ENCODE data around the gene TGFBI.

The TGFBI gene

DNA sequence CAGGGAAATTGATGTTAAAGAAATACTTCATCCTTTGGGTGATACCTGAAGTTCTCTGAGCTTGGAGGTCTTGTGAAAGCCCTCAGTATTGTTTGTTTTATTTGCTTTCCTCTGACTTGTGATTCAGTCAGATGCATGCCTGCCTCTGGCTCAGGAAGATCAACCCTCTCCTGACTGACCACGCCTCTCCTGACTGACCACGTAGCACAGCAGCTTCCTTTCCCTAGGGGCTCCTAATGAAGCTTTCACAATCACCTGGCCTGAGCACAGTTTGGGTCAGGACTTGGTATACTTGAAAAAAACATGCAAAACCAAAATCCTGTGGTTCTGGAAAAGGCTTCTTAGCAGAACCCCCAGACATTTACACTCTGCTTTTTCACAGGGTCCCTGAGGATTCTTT lies 3.8 kb downstream of the TGFBI start:
- TF ChIP-seq, protein P1, sequence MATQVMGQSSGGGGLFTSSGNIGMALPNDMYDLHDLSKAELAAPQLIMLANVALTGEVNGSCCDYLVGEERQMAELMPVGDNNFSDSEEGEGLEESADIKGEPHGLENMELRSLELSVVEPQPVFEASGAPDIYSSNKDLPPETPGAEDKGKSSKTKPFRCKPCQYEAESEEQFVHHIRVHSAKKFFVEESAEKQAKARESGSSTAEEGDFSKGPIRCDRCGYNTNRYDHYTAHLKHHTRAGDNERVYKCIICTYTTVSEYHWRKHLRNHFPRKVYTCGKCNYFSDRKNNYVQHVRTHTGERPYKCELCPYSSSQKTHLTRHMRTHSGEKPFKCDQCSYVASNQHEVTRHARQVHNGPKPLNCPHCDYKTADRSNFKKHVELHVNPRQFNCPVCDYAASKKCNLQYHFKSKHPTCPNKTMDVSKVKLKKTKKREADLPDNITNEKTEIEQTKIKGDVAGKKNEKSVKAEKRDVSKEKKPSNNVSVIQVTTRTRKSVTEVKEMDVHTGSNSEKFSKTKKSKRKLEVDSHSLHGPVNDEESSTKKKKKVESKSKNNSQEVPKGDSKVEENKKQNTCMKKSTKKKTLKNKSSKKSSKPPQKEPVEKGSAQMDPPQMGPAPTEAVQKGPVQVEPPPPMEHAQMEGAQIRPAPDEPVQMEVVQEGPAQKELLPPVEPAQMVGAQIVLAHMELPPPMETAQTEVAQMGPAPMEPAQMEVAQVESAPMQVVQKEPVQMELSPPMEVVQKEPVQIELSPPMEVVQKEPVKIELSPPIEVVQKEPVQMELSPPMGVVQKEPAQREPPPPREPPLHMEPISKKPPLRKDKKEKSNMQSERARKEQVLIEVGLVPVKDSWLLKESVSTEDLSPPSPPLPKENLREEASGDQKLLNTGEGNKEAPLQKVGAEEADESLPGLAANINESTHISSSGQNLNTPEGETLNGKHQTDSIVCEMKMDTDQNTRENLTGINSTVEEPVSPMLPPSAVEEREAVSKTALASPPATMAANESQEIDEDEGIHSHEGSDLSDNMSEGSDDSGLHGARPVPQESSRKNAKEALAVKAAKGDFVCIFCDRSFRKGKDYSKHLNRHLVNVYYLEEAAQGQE (IDR thresholded peaks at IDR 0.05; ENCODE audit: insufficient read depth in 1 of 2, low read depth in 2 of 2, low read length in 2 of 2), result no peak
- no peak for TF ChIP-seq POLR2AphosphoS5 (IDR thresholded peaks at IDR 0.05; ENCODE audit: low read depth, low read length)
- no peak for TF ChIP-seq FOXP2 (optimal IDR thresholded peaks at IDR 0.05; ENCODE audit: borderline replicate concordance, extremely low read depth, extremely low read length, insufficient read depth)
- TF ChIP-seq TAF1 (IDR thresholded peaks at IDR 0.05; ENCODE audit: borderline replicate concordance, insufficient read depth, low read length), result no peak
- no peak for TF ChIP-seq SIN3A (IDR thresholded peaks at IDR 0.05; ENCODE audit: borderline replicate concordance, insufficient read depth, low read length)

DNA sequence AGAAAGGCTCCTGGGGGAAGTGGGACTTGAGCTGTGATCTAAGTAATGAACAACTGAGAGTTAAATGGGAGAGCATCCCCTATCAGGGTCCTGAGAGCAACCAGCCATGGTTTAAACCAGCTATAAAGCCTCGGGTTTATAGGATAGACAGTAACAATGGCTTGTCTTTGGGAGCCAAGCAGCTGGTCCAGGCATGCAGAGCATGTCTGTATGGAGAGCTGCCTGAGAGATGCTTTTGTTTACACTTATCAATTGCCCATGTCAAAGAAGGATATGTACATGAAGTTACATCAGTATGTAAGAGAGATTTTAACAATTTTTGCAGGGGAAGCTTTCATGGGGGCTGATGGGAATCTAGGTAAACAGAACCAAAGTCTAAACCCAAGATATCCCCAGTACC lies 4.4 kb downstream of the TGFBI start:
- TF ChIP-seq POLR2AphosphoS5 (IDR thresholded peaks at IDR 0.05; ENCODE audit: low read depth, low read length) (no peak), TAF1 (IDR thresholded peaks at IDR 0.05; ENCODE audit: borderline replicate concordance, insufficient read depth, low read length) (no peak), FOXP2 (optimal IDR thresholded peaks at IDR 0.05; ENCODE audit: borderline replicate concordance, extremely low read depth, extremely low read length, insufficient read depth) (no peak), SIN3A (IDR thresholded peaks at IDR 0.05; ENCODE audit: borderline replicate concordance, insufficient read depth, low read length) (no peak)
- TF ChIP-seq, protein P1 (IDR thresholded peaks at IDR 0.05; ENCODE audit: insufficient read depth in 1 of 2, low read depth in 2 of 2, low read length in 2 of 2), result no peak

DNA sequence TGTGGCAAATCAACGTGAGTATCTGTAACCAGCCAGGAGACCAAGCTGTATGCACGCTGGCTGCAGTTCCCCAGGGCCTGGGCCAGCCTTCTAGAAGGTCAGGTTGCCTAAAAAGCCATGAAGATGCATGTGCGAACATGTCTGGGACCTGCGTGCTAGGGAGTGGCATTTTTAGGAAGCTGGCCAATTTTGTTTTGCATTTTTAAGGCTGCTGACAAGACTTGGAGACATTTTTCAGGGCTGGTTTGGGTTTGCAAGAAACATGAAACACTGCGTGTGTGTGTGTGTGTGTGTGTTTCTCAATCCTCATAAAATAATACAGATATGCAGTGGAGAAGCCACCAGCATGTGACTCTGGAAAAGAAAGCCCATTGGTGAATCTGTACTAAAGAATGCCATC lies 5.1 kb downstream of the TGFBI start:
- TF ChIP-seq TAF1 (IDR thresholded peaks at IDR 0.05; ENCODE audit: borderline replicate concordance, insufficient read depth, low read length) (no peak), SIN3A (IDR thresholded peaks at IDR 0.05; ENCODE audit: borderline replicate concordance, insufficient read depth, low read length) (no peak), POLR2AphosphoS5 (IDR thresholded peaks at IDR 0.05; ENCODE audit: low read depth, low read length) (no peak), FOXP2 (optimal IDR thresholded peaks at IDR 0.05; ENCODE audit: borderline replicate concordance, extremely low read depth, extremely low read length, insufficient read depth) (no peak)
- TF ChIP-seq, protein P1 (IDR thresholded peaks at IDR 0.05; ENCODE audit: insufficient read depth in 1 of 2, low read depth in 2 of 2, low read length in 2 of 2), result no peak

DNA sequence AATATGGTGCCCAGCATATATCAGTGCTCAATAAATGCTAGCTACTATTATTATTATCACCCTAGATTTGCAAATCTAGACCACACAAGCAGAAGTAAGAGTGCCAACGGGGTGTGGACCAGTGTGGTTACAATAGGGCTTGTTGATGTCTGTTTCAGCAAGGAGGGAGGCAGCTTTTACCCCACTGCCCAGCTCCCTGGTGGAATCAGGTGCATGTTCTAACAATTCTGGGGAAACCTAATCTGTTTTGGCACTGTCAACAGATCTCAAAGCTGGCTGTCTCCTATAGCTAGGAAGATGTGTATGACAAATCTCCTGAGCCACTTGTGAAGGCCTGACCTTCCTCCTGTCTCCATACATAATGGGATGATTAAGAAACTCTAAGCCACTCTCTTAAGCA lies 5.7 kb downstream of the TGFBI start:
- TF ChIP-seq POLR2AphosphoS5 (IDR thresholded peaks at IDR 0.05; ENCODE audit: low read depth, low read length) (no peak), FOXP2 (optimal IDR thresholded peaks at IDR 0.05; ENCODE audit: borderline replicate concordance, extremely low read depth, extremely low read length, insufficient read depth) (no peak), SIN3A (IDR thresholded peaks at IDR 0.05; ENCODE audit: borderline replicate concordance, insufficient read depth, low read length) (no peak), TAF1 (IDR thresholded peaks at IDR 0.05; ENCODE audit: borderline replicate concordance, insufficient read depth, low read length) (no peak)
- TF ChIP-seq, protein P1 (IDR thresholded peaks at IDR 0.05; ENCODE audit: insufficient read depth in 1 of 2, low read depth in 2 of 2, low read length in 2 of 2), result no peak

DNA sequence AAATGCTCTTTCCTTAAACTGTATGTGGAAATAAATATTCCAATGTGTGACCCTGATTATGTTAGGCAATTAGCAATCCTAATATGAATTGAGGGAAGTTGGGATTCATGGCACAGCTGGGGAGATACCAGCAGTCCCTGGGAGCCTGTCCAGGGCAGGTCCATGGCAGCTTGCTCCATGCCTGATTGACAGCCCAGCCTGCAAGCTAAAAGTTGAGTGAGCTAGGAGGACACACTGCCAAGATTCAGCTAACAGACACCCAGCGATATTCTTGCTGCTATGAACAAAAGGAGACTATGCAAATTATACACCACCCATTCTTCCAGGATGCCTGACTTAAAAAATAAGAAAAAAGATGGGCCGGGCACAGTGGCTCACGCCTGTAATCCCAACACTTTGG lies 6.2 kb downstream of the TGFBI start:
- TF ChIP-seq, protein P1 (IDR thresholded peaks at IDR 0.05; ENCODE audit: insufficient read depth in 1 of 2, low read depth in 2 of 2, low read length in 2 of 2), result no peak
- TF ChIP-seq POLR2AphosphoS5 (IDR thresholded peaks at IDR 0.05; ENCODE audit: low read depth, low read length), result no peak
- no peak for TF ChIP-seq TAF1 (IDR thresholded peaks at IDR 0.05; ENCODE audit: borderline replicate concordance, insufficient read depth, low read length)
- TF ChIP-seq FOXP2 (optimal IDR thresholded peaks at IDR 0.05; ENCODE audit: borderline replicate concordance, extremely low read depth, extremely low read length, insufficient read depth), result no peak
- TF ChIP-seq SIN3A (IDR thresholded peaks at IDR 0.05; ENCODE audit: borderline replicate concordance, insufficient read depth, low read length), result no peak
